Esophagus squamous epithelium (tissue), 5 donors: ENCODE data around the gene HOTAIR. TPM values are rescaled to one million over a fixed set of nuclear protein-coding genes. Genes with fewer than 3 reads are reported as not detected.

Experiments used
- DNase-seq: peaks from one replicate; lab custom pipeline; 2025; lab: John Stamatoyannopoulos, UW
- H3K27ac ChIP-seq, 4 donors: fragments of 200-600 bp; sonication (generic); one replicate each; pipeline ENCODE4 v1.5.1; 2016 to 2019; ENCODE audit warnings: mild to moderate bottlenecking in 1 of 4
- H3K27me3 ChIP-seq, 4 donors: fragments of 200-600 bp; sonication (generic); 1 replicate in 3 of 4; 2 replicates in 1 of 4; pipeline versions ENCODE4 v1.5.1 to v1.6.0; 2017 to 2021; ENCODE audit warnings: antibody characterized with exemption in 1 of 4
- H3K36me3 ChIP-seq, 3 donors: fragments of 200-600 bp; sonication (generic); one replicate each; pipeline ENCODE4 v1.5.1; 2016 to 2019
- H3K4me1 ChIP-seq, 3 donors: fragments of 200-600 bp; sonication (generic); one replicate each; pipeline ENCODE4 v1.5.1; 2017 to 2019
- H3K4me3 ChIP-seq, 4 donors: fragments of 200-600 bp; sonication (generic); 1 replicate in 3 of 4; 2 replicates in 1 of 4; pipeline ENCODE4 v1.5.1; 2016 to 2019; ENCODE audit warnings: mild to moderate bottlenecking in 2 of 4, moderate library complexity in 1 of 4
- H3K9me3 ChIP-seq, 3 donors: fragments of 200-600 bp; sonication (generic); one replicate each; pipeline ENCODE4 v1.5.1; 2016 to 2019
- POLR2A ChIP-seq, 4 donors: fragments of 450-650 bp; IDR thresholded peaks; one replicate each; pipeline ENCODE4 v1.6.1; 2017; ENCODE audit warnings: antibody characterized with exemption in 4 of 4, mild to moderate bottlenecking in 4 of 4, moderate library complexity in 3 of 4
- WGBS, 2 donors: methylation state at CpG; one replicate each; pipeline ENCODE4 v1.1.5; 2018; 5-methylcytosine and 5-hydroxymethylcytosine counted together
- intact Hi-C: fragments of 100-400 bp; cut with DNase I; formaldehyde crosslinking; loops from one replicate; pipeline ENCODE4 v1.15.0; 2022
- total RNA-seq, 4 donors: library from RNA; depleted of rRNA; stranded (reverse); fragments of >200 nt; gene quantifications; one replicate each; pipeline ENCODE4 v1.1.0, GENCODE V29; 2016
- TF ChIP-seq, protein P1 (sequence below), 6 experiments: fragments of 450-650 bp in 4 of 6; fragments of 200-600 bp in 2 of 6; sonication (generic) in 2 of 6; IDR thresholded peaks; one replicate each; pipeline ENCODE4 v1.5.1; 2016 to 2019; ENCODE audit warnings: antibody characterized with exemption in 6 of 6, mild to moderate bottlenecking in 4 of 6, moderate library complexity in 4 of 6
- donor health status: DM: yes; HTN: yes; CAD: no.

Gene HOTAIR
- total RNA-seq, 4 donors from 2014 or later, result not detected

DNA sequence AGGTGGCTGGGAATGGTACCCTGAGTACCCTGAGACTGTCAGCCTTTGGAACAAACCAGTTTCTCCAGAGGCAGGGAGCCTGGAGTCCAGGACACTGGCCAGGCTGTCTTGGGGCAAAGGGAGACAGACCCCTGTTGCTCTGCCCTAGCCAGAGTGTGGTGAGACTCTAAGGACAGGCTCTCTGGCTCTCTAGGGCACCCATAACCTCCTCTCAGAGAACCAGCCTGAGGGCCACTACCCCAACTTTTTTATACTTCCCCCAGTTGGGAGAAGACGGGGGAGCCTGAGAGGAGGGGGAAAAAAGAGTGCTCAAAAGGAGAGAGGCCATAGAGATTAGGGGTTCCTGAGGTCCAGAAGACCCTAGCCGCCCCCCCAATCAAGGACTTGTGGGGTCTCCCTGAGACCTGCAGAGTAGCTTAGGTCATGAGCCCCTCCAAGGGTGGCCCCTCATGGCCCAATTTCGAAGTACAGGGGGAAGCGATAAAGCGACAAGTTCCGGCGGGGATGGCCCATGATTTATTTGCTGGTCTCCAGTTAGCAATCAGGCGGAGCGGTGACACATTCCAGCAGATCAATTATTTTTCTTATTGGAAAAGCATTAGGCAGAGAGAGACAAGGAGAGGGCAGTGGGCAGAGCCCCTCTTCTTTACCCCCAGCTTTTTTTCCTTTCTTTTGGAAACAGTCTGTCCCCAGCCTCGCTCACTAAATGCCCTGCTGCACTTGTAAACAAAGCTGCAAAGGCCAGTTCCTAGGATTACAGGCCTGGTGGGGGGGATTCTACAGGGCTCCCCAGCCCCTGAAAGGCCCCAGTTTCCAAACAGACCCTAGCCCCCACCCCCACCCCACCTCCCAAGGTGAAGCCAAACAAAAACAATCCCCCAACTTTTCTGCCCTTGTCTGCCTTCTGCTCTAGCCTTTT, 35.6 kb upstream of the HOTAIR start:
- no peaks in the 10 kb centered on the region for H3K9me3 ChIP-seq
- WGBS, 2 donors, result 51 to 72% methylated on average over 8 to 9 of the region's 10 CpGs
- H3K27me3 ChIP-seq, result peaks cover 13 to 100% (median 54%) of the 10 kb centered on the region in 4 donors
- no peaks in the 10 kb centered on the region for H3K36me3 ChIP-seq
- TF ChIP-seq, protein P1, sequence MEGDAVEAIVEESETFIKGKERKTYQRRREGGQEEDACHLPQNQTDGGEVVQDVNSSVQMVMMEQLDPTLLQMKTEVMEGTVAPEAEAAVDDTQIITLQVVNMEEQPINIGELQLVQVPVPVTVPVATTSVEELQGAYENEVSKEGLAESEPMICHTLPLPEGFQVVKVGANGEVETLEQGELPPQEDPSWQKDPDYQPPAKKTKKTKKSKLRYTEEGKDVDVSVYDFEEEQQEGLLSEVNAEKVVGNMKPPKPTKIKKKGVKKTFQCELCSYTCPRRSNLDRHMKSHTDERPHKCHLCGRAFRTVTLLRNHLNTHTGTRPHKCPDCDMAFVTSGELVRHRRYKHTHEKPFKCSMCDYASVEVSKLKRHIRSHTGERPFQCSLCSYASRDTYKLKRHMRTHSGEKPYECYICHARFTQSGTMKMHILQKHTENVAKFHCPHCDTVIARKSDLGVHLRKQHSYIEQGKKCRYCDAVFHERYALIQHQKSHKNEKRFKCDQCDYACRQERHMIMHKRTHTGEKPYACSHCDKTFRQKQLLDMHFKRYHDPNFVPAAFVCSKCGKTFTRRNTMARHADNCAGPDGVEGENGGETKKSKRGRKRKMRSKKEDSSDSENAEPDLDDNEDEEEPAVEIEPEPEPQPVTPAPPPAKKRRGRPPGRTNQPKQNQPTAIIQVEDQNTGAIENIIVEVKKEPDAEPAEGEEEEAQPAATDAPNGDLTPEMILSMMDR (IDR thresholded peaks at IDR 0.05), result no peak
- no peak for TF ChIP-seq POLR2A (IDR thresholded peaks at IDR 0.05)
- intact Hi-C loops, result no loop called here
- no peak overlapping the region for H3K4me3 ChIP-seq
- H3K4me1 ChIP-seq, result peaks cover 8 to 43% (median 20%) of the 10 kb centered on the region in 3 donors
- H3K27ac ChIP-seq, result no peak overlapping the region
- DNase-seq, result no peak

- H3K27ac ChIP-seq, result no peak overlapping the region
These were observed 34.7 kb upstream of the HOTAIR start for GRCh38 chr12:54009171-54010052.

DNA sequence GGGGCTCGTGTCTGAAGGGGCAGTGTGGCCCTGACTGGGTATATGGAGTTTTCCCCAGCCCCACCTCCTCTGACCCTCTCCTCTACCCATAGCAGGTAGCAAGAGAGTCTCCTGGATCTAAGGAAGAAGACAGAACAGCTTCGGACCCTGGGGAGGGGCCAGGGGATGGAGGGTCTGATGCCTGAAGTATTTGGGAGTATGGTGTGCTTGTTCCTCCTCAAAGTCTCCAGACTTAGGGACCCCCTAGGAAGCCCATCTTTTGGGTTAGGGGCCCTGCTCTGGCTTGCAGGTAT, 33.5 kb upstream of the HOTAIR start:
- no peak overlapping the region for H3K27ac ChIP-seq
- no peaks in the 10 kb centered on the region for H3K36me3 ChIP-seq
- H3K4me3 ChIP-seq, result no peak overlapping the region
- no peak for TF ChIP-seq POLR2A (IDR thresholded peaks at IDR 0.05)
- TF ChIP-seq, protein P1 (IDR thresholded peaks at IDR 0.05), result no peak
- 30 to 80% methylated on average over 1 to 2 of the region's 2 CpGs for WGBS, 2 donors
- peaks cover 8 to 36% (median 17%) of the 10 kb centered on the region in 3 donors for H3K4me1 ChIP-seq
- peaks cover 5 to 100% (median 56%) of the 10 kb centered on the region in 4 donors for H3K27me3 ChIP-seq
- H3K9me3 ChIP-seq, result no peaks in the 10 kb centered on the region
- intact Hi-C loops, result loop anchor here (5.0 kb wide), 1 partner anchor 194 kb away; no protein-coding TSS in a partner anchor
- DNase-seq, result no peak

More at GRCh38 chr12:54009171-54010052, 34.7 kb upstream of the HOTAIR start:
- Histone ChIP-seq H3K36me3 (no peaks in the 10 kb centered on the region), H3K9me3 (no peaks in the 10 kb centered on the region), H3K27me3 (peaks cover 9 to 100% (median 54%) of the 10 kb centered on the region in 4 donors), H3K4me3 (peak overlapping the region; percentile 18 to 58 (median 34)), H3K4me1 (peaks cover 8 to 39% (median 19%) of the 10 kb centered on the region in 3 donors)
- DNase-seq, result no peak
- 2 to 12% methylated on average over 10 to 17 of the region's 51 CpGs for WGBS, 2 donors
- no peak for TF ChIP-seq POLR2A (IDR thresholded peaks at IDR 0.05)
- TF ChIP-seq, protein P1 (IDR thresholded peaks at IDR 0.05), result no peak
- intact Hi-C loops, result loop anchor here (5.0 kb wide), 1 partner anchor 193 kb away; no protein-coding TSS in a partner anchor

DNA sequence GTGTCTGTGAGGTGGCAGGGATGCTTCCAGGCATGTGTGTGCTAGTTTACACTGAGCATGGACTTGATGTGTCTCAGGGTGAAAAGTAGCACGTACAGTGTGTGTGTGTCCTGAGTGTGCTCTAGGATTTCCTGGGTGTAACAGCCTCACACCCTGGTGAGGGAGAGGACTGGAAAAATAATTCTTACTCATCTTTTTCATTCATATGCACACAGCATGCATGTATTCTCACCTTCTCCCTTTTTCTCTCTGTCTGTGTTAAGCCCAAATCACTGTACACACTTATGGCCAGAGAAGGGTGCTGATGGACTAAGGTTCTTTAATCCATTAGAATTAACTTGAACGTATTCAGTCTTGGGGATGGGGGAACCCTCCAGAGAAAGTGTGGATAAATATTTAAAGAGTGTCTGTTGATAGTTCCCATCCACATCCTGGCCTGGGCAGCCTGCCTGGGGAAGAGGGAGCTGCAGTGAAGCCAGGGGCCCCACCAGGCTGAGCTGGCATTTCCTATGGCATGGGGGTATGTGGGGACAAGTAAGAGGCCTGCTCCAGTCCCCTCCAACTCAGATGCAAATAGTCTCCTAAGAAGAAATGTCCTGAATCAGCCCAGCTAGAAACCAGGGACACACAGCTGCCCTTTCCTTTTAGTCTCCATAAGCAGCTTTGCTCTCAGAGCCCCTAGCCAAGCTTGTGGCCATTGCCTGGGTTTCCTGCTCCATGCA, 32.9 kb upstream of the HOTAIR start:
- no peak overlapping the region for H3K27ac ChIP-seq
- TF ChIP-seq, protein P1 (IDR thresholded peaks at IDR 0.05), result no peak
- no peak for TF ChIP-seq POLR2A (IDR thresholded peaks at IDR 0.05)
- H3K27me3 ChIP-seq, result peaks cover 5 to 100% (median 56%) of the 10 kb centered on the region in 4 donors

More for the DNA sequence above, 32.9 kb upstream of the HOTAIR start:
- intact Hi-C loops, result loop anchor here (5.0 kb wide), 1 partner anchor 195 kb away; no protein-coding TSS in a partner anchor
- Histone ChIP-seq H3K4me3 (no peak overlapping the region), H3K4me1 (peaks cover 8 to 36% (median 17%) of the 10 kb centered on the region in 3 donors), H3K9me3 (no peaks in the 10 kb centered on the region), H3K36me3 (no peaks in the 10 kb centered on the region)
- WGBS, 2 donors, result 58 to 62% methylated on average over 2 of the region's 2 CpGs
- no peak for DNase-seq
